Thymus (tissue), 14 donors: Measurements from ENCODE around the gene SUCLA2. TPM values are rescaled to one million over a fixed set of nuclear protein-coding genes. Genes with fewer than 3 reads are reported as not detected.

Experiments
- DNase-seq, 9 donors: peaks; one replicate each; pipeline ENCODE4 v3.0.0-alpha.2; 2013; ENCODE audit warnings: low spot score in 9 of 9, low read depth in 6 of 9, missing footprints in 1 of 9
- H3K27ac ChIP-seq, 2 donors: one replicate each; pipeline ENCODE4 v1.5.1; 2013; ENCODE audit warnings: control low read depth in 1 of 2, low read depth in 1 of 2, low read length in 1 of 2, mild to moderate bottlenecking in 1 of 2, moderate library complexity in 1 of 2
- H3K27me3 ChIP-seq, 2 donors: one replicate each; pipeline ENCODE4 v1.5.1; 2013; ENCODE audit warnings: low read length in 1 of 2; ENCODE audit not compliant: control insufficient read depth in 2 of 2, insufficient read depth in 1 of 2
- H3K36me3 ChIP-seq, 2 donors: one replicate each; pipeline ENCODE4 v1.5.1; 2013; ENCODE audit warnings: low read length in 1 of 2, mild to moderate bottlenecking in 1 of 2, moderate library complexity in 1 of 2; ENCODE audit not compliant: control insufficient read depth in 2 of 2, insufficient read depth in 2 of 2
- H3K4me1 ChIP-seq, 2 donors: one replicate each; pipeline ENCODE4 v1.5.1; 2013; ENCODE audit warnings: low read length in 2 of 2; ENCODE audit not compliant: control insufficient read depth in 2 of 2, insufficient read depth in 2 of 2
- H3K4me3 ChIP-seq, 2 donors: one replicate each; pipeline ENCODE4 v1.5.1; 2013; ENCODE audit warnings: low read length in 2 of 2, control low read depth in 1 of 2, mild to moderate bottlenecking in 1 of 2
- H3K9me3 ChIP-seq, 2 donors: one replicate each; pipeline ENCODE4 v1.5.1; 2013; ENCODE audit warnings: low read length in 1 of 2, mild to moderate bottlenecking in 1 of 2; ENCODE audit not compliant: control insufficient read depth in 2 of 2, insufficient read depth in 1 of 2
- WGBS: extraction: QIAGEN DNeasy Blood & Tissue Kit; methylation state at CpG from one replicate; pipeline ENCODE4 v1.1.7; 2013; 5-methylcytosine and 5-hydroxymethylcytosine counted together
- long read RNA-seq, 10 donors: transcript quantifications; one replicate each; lab custom pipeline, GENCODE V29; 2026
- polyA plus RNA-seq: library from polyadenylated mRNA; stranded (reverse); fragments of 200-250 nt; gene quantifications from one replicate; pipeline ENCODE4 v1.2.3, GENCODE V29; 2013
- total RNA-seq: library from RNA; stranded (reverse); fragments of 120-200 nt; gene quantifications from one replicate; pipeline ENCODE4 v1.2.4, GENCODE V29; 2013
- donor health status: healthy.

SUCLA2 gene
- 40.2 TPM for total RNA-seq
- polyA plus RNA-seq, result 31.4 TPM
- long read RNA-seq, donor 1, partial matches to known transcripts, result 9 of 9 reads
- long read RNA-seq, donor 1, other reads (novel, unspliced or antisense), result 0 of 9 reads
- long read RNA-seq, donor 2, result 0 reads
- long read RNA-seq, donor 3, transcript SUCLA2-219 (11 exons, 2,111 nt), result major isoform, 18 of 39 reads
- long read RNA-seq, donor 3, partial matches to known transcripts, result 18 of 39 reads
- long read RNA-seq, donor 3, other reads (novel, unspliced or antisense), result 0 of 39 reads
- long read RNA-seq, donor 4, transcript SUCLA2-219 (11 exons, 2,111 nt), result major isoform, 9 of 10 reads
- long read RNA-seq, donor 4, partial matches to known transcripts, result 0 of 10 reads
- long read RNA-seq, donor 4, other reads (novel, unspliced or antisense), result 0 of 10 reads
- long read RNA-seq, donor 5, transcript SUCLA2-219 (11 exons, 2,111 nt), result major isoform, 21 of 38 reads
- long read RNA-seq, donor 5, partial matches to known transcripts, result 13 of 38 reads
- long read RNA-seq, donor 5, other reads (novel, unspliced or antisense), result 0 of 38 reads
- long read RNA-seq, donor 6, transcript SUCLA2-219 (11 exons, 2,111 nt), result major isoform, 10 of 59 reads
- long read RNA-seq, donor 6, partial matches to known transcripts, result 48 of 59 reads
- long read RNA-seq, donor 6, other reads (novel, unspliced or antisense), result 0 of 59 reads
- long read RNA-seq, donor 7, transcript SUCLA2-219 (11 exons, 2,111 nt), result major isoform, 16 of 27 reads
- long read RNA-seq, donor 7, partial matches to known transcripts, result 10 of 27 reads
- long read RNA-seq, donor 7, other reads (novel, unspliced or antisense), result 0 of 27 reads
- long read RNA-seq, donor 8, partial matches to known transcripts, result 0 of 5 reads
- long read RNA-seq, donor 8, other reads (novel, unspliced or antisense), result 0 of 5 reads
- long read RNA-seq, donor 9, transcript SUCLA2-219 (11 exons, 2,111 nt), result major isoform, 7 of 43 reads
- long read RNA-seq, donor 9, partial matches to known transcripts, result 34 of 43 reads
- long read RNA-seq, donor 9, other reads (novel, unspliced or antisense), result 0 of 43 reads
- long read RNA-seq, donor 10, transcript SUCLA2-219 (11 exons, 2,111 nt), result major isoform, 9 of 12 reads
- long read RNA-seq, donor 10, partial matches to known transcripts, result 0 of 12 reads
- long read RNA-seq, donor 10, other reads (novel, unspliced or antisense), result 0 of 12 reads

DNA sequence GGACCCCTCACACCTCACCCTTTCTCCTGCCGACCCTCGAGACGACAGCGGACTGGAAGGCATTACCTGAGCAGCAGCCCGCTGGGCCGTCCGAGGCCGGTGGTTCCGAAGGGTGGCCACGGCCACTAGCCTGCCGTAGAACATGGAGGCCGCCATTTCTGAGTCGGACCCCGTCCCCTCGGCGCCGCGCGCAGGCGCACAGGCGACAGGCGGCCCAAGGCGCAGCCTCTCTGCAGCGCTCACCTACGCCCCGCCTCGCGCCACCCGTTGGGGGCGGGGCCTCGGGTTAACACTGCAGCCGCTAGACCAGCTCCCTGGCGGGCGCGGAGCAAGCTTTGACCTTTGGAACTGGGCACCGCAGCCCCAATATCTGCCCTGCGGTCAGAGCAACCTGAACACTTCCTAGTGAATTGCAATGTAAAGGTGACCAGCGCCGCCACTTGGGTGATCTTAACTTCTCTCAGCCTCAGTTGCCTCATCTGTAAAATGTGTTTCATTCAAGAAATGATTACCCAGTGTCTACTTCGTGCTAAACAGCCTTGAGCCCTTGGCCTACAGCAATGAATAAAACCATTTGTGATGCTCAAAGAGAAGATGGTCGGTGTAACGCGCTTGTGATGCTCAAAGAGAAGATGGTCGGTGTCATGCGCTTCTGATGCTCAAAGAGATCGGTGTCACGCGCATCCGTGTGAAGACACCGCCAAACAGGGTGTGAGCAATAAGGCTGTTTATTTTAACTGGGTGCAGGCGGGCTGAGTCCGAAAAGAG lies at the start of gene SUCLA2:
TSS of gene SUCLA2 (minus strand) at position 160 of the 768 bp plus-strand sequence. CDS start at position 156, 4 bp downstream.
- H3K4me1 ChIP-seq, result peaks cover 7 to 8% of the 10 kb centered on the region in 2 donors
- peak within 1 kb of the TSS; percentile 90 to 98 for H3K4me3 ChIP-seq
- H3K36me3 ChIP-seq, result peaks cover 0 to under 1% of the 10 kb centered on the region in 2 donors
- H3K27me3 ChIP-seq, result no peaks in the 10 kb centered on the region
- H3K27ac ChIP-seq, result peak within 1 kb of the TSS; percentile 42 to 73
- peaks cover 0 to 3% of the 10 kb centered on the region in 2 donors for H3K9me3 ChIP-seq
- 17% methylated on average over 52 of the region's 52 CpGs for WGBS
- DNase-seq, result peak; percentile 47 to 94 (median 86)

DNA sequence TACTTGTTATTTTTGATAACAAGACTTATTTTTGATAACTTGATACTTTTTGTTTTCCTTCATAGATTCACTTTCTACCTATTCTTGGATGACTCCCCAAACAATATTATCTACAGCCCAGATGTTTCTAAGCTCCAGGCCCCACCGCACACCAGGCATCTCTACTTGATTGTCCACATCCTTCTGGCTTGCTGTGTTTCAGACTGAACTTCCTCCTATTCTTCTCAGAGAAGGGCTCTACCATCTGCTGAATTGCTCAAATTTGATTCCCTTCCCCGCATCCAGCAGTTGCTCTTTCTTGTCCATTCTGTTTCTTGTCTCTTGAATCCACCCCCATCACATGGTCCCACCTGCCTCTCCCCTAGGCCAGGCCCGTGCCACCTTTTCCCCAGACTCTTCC lies 49.5 kb upstream of the SUCLA2 start:
- DNase-seq, result no peak
- Histone ChIP-seq H3K27me3 (no peaks in the 10 kb centered on the region), H3K4me1 (no peaks in the 10 kb centered on the region), H3K4me3 (no peak overlapping the region), H3K9me3 (peaks cover 0 to 1% of the 10 kb centered on the region in 2 donors), H3K36me3 (peaks cover 21 to 50% of the 10 kb centered on the region in 2 donors), H3K27ac (no peak overlapping the region)
- WGBS, result 95% methylated on average over 3 of the region's 3 CpGs

DNA sequence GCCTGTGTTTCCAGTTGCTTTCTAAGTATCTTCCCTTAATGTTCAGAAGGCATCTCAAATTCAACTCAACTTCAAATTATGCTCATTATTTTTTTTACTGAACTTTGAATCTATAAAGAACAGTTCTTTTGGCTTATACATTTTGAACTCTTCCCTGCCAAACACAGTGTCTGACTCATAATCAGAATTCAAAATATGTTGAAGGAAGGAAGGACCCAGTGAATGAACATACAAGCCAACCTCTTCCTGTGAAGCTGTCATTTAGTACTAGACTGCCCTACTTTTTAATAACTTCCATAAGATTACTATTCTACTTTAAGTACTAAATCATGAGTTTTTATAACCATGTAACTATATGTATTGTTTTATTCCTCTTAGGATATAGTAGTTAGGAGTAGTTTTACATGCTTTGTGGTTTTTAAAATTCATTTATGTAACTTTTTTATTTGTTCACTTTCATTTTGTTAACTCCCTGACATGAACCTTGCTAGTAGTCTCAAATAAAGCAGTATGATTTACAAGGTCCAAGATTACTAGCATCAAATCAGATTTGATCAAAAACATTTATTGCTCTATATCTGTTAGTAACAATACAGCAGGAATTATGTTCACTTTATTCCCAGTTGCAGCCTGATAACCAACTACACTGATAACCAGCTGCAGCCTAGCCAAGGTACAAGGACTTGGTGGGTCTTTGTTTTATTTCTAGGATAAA lies 42.9 kb upstream of the SUCLA2 start:
- Histone ChIP-seq H3K4me1 (peaks cover 0 to 1% of the 10 kb centered on the region in 2 donors), H3K27me3 (no peaks in the 10 kb centered on the region), H3K27ac (no peak overlapping the region), H3K4me3 (no peak overlapping the region), H3K9me3 (no peaks in the 10 kb centered on the region), H3K36me3 (peaks cover 3 to 44% of the 10 kb centered on the region in 2 donors)
- DNase-seq, result no peak

DNA sequence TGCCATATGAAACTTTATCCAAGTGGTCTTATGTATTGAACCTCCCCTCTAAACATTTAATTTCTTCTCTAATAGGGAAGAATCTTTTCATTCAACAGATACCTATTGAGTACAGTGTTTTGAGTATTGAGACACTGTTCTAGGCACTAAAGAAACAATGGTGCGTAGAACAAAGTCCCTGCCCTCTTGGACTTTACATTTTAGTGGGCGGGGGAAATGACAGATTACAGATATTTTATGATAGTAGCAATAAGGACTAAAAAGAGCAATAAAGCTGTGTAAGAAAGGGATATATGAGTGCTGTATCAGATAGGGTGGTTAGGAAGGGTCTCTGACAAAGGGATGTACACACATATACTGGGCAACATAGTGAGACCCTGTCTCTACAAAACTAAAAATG lies 41.8 kb upstream of the SUCLA2 start:
- no peaks in the 10 kb centered on the region for H3K27me3 ChIP-seq
- H3K4me3 ChIP-seq, result no peak overlapping the region
- H3K27ac ChIP-seq, result no peak overlapping the region
- 98% methylated on average over 2 of the region's 2 CpGs for WGBS
- DNase-seq, result no peak
- peaks cover 0 to 34% of the 10 kb centered on the region in 2 donors for H3K36me3 ChIP-seq
- H3K4me1 ChIP-seq, result peaks cover 0 to 9% of the 10 kb centered on the region in 2 donors
- no peaks in the 10 kb centered on the region for H3K9me3 ChIP-seq

DNA sequence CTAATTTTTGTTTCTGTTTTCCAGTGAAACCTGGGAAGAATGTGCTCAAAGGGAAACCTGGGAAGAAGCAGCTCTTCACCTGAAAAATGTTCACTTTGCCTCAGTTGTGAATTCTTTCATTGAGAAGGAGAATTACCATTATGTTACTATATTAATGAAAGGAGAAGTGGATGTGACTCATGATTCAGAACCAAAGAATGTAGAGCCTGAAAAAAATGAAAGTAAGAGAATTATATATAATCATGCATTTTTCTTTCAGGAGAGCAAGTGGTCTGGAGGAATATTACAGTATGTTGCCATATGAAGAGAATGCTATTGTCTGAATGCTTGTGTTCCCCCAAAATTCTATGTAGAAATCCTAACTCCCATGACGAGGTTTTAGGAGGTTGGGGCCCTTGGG lies 39.8 kb upstream of the SUCLA2 start:
- Histone ChIP-seq H3K9me3 (no peaks in the 10 kb centered on the region), H3K27me3 (no peaks in the 10 kb centered on the region), H3K27ac (no peak overlapping the region), H3K36me3 (peaks cover 0 to 26% of the 10 kb centered on the region in 2 donors), H3K4me3 (no peak overlapping the region), H3K4me1 (peaks cover 6 to 14% of the 10 kb centered on the region in 2 donors)
- no peak for DNase-seq
- WGBS, result 94% methylated on average over 1 of the region's 1 CpG

DNA sequence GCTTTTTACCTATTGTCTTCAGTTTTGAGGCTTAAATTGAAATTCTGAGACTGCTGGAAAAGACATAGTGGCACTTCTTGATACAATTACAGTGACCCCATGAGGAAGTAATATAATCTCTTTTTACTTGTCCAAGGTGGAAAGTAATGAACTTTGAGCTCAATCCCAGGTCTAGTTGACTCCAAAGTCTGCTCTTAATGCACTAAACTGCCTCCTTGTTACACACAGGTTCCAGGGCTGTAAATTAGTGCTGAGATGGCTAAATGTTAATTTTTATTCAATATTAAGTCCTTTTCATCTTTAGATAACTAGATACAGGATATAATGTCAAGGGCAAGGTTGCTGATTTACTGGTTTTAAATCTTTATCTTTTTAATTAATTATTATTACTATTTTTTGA lies 39.0 kb upstream of the SUCLA2 start:
- H3K4me3 ChIP-seq, result no peak overlapping the region
- no peak for DNase-seq
- no peaks in the 10 kb centered on the region for H3K9me3 ChIP-seq
- peaks cover 6 to 14% of the 10 kb centered on the region in 2 donors for H3K4me1 ChIP-seq
- H3K27ac ChIP-seq, result no peak overlapping the region
- H3K27me3 ChIP-seq, result no peaks in the 10 kb centered on the region
- peaks cover 0 to 23% of the 10 kb centered on the region in 2 donors for H3K36me3 ChIP-seq

DNA sequence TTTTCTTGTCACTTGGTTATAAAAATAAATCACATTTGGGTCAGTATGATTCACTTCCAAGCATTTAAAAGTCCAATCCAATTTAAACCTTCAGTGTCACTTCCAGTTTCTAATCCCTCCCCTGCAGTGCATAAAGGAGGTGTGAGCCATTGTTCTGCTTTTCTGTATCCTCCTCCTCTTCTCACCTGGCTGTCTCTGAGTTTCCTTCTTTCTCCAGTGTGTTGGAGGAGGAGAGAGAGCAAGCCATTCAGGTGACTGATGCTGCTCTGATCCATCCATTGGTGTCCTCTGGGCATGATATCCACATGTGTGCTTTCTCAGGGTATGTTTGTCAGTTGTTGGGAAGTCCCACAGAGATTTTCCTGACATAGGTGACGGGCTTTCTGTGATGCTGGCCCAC lies 37.7 kb upstream of the SUCLA2 start:
- DNase-seq, result peak in 2 of 9 donors; percentile 6 to 20
- H3K27me3 ChIP-seq, result no peaks in the 10 kb centered on the region
- no peaks in the 10 kb centered on the region for H3K9me3 ChIP-seq
- H3K4me1 ChIP-seq, result peaks cover 6 to 14% of the 10 kb centered on the region in 2 donors
- peak overlapping the region; percentile 63 to 75 for H3K27ac ChIP-seq
- H3K4me3 ChIP-seq, result no peak overlapping the region
- peaks cover 0 to 19% of the 10 kb centered on the region in 2 donors for H3K36me3 ChIP-seq
- WGBS, result 94% methylated on average over 1 of the region's 1 CpG
